EL (cell line): ENCODE data around the gene DDX51.
A peak's percentile ranks its signal among the peaks of the same experiment; 100 is the strongest.

Experiments
- DNase-seq: peaks from one replicate; pipeline ENCODE4 v3.0.0-alpha.2; 2016

The DDX51 gene

GRCh38 chr12:132144115-132144809 is at the start of gene DDX51, which contains the start of gene NOC4L:
Gene DDX51, minus strand, starts transcription at chr12:132144319. Its CDS starts 23 bp downstream, at chr12:132144296.
Gene NOC4L, plus strand, starts transcription at chr12:132144457. Its CDS starts 32 bp downstream, at chr12:132144489.
- DNase-seq = peak; percentile 90

- no peak for DNase-seq
Measured at GRCh38 chr12:132191715-132192553, 47.8 kb upstream of the DDX51 start.

GRCh38 chr12:132190834-132191500 is 46.8 kb upstream of the DDX51 start:
- DNase-seq = no peak

GRCh38 chr12:132190012-132190755 is 46.1 kb upstream of the DDX51 start:
- DNase-seq = no peak

GRCh38 chr12:132189378-132190011 is 45.4 kb upstream of the DDX51 start:
- DNase-seq = peak; percentile 89

- DNase-seq = no peak
Measured at GRCh38 chr12:132188916-132189325, 44.8 kb upstream of the DDX51 start.

- DNase-seq = no peak
Measured at GRCh38 chr12:132188451-132188901, 44.4 kb upstream of the DDX51 start.

- DNase-seq = no peak
Measured at GRCh38 chr12:132187646-132188450, 43.7 kb upstream of the DDX51 start.

- no peak for DNase-seq
Measured at GRCh38 chr12:132186857-132187620, 42.9 kb upstream of the DDX51 start.

- DNase-seq = no peak
Measured at GRCh38 chr12:132186208-132186856, 42.2 kb upstream of the DDX51 start.

GRCh38 chr12:132185705-132186104 is 41.6 kb upstream of the DDX51 start:
- DNase-seq = no peak

- no peak for DNase-seq
Measured at GRCh38 chr12:132182711-132183365, 38.7 kb upstream of the DDX51 start.

GRCh38 chr12:132182206-132182710 is 38.1 kb upstream of the DDX51 start:
- DNase-seq = no peak

GRCh38 chr12:132181570-132182200 is 37.6 kb upstream of the DDX51 start:
- DNase-seq = no peak

GRCh38 chr12:132180648-132181546 is 36.8 kb upstream of the DDX51 start:
- no peak for DNase-seq

- no peak for DNase-seq
Measured at GRCh38 chr12:132179431-132180362, 35.6 kb upstream of the DDX51 start.
